CD4-positive, alpha-beta T cell treated with Interleukin-15 for 1 hour (primary cell): ENCODE results near the gene PRR20G.
"Not testable (repeated sequence)": the region's sequence is repeated elsewhere in the genome, so short reads cannot be mapped to it uniquely, and the experiment has no call there.

ENCODE experiments used
- DNase-seq: peaks from one replicate; pipeline ENCODE4 v3.0.0-alpha.2; 2020

Gene PRR20G

DNA sequence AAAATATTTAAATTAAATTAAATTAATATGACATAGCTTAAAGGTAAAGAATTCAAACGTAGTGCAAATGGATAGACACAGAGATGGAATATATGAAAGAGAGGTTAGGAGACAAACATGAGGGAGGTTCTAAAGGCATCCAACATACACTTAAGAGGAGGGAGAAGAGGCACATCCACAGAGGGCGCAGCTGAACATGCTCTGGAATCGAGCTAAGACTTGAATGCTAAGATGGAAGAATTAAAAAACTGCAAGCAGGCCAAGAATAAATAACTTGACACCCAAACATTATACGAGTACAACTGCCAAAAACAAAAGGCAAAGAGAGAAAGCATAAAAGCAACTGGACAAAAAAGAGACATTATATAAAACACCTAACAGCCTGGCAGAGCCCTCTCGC lies 9.1 kb upstream of the PRR20G start:
- DNase-seq, result no peak

DNA sequence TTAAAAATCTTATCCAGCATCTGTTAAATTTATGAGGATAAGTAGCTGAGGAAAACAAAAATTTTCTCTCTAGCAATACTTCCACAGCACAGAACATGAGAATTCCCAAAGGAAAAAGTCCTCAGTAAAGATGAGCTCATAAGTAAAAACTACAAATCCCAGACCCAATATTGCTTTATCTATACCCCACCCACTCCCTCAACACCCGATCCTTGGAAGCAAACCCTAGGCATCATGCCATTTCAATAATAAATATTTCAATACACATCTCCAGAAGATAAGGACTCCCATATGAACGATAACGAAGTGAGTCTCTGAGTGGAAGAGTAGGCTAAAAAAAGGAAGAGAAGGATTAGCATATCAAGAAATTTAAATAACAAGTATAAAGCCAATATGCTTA lies 8.3 kb upstream of the PRR20G start:
- no peak for DNase-seq

DNA sequence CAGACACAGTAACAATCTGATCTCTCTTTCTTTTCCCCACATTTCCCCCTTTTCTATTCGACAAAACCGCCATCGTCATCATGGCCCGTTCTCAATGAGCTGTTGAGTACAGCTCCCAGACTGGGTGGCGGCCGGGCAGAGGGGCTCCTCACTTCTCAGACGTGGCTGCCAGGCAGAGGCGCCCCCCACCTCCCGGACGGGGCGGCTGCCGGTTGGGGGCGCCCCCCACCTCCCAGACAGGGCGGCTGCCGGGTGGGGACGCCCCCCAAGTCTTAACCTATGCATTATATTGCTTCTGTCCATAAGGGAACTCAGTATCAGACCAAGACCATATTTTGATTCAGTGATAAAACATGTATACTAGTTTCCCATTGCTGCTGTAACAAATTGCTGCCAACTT lies 5.8 kb upstream of the PRR20G start:
- DNase-seq, result not testable (repeated sequence)

DNA sequence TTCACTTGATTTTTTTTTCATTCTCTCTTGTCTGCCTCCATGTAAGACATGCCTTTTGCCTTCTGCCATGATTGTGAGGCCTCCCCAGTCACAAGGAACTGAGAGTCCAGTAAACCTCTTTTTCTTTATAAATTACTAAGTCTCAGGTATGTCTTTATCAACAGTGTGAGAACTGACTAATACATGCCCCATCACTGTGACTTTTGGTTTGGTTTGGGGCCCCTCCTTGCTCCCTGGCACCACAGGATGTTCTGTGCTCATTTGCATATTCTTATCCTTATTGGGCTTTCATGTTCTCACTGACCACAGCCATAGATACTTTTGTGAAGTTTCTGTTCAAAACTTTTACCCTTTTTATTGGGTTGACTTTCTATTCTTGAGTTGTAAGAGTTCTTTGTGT lies 3.8 kb upstream of the PRR20G start:
- DNase-seq, result no peak

DNA sequence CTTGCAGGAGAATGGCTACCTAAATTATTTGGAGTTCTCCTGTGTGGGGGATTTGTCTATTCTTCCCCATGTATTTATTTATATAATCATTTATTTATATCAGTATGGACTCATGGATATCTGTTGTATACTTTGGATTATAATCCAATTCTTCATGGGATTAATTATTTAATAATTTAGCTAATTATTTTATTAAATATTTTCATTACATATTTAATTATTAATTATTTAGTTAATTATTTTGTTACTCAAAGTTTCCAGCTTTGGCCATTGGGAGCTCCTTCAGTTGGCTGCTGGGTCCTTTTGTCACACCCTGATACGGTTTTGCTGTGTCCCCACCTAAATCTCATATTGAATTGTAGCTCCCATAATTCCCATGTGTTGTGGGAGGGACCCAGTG lies 3.3 kb upstream of the PRR20G start:
- no peak for DNase-seq

DNA sequence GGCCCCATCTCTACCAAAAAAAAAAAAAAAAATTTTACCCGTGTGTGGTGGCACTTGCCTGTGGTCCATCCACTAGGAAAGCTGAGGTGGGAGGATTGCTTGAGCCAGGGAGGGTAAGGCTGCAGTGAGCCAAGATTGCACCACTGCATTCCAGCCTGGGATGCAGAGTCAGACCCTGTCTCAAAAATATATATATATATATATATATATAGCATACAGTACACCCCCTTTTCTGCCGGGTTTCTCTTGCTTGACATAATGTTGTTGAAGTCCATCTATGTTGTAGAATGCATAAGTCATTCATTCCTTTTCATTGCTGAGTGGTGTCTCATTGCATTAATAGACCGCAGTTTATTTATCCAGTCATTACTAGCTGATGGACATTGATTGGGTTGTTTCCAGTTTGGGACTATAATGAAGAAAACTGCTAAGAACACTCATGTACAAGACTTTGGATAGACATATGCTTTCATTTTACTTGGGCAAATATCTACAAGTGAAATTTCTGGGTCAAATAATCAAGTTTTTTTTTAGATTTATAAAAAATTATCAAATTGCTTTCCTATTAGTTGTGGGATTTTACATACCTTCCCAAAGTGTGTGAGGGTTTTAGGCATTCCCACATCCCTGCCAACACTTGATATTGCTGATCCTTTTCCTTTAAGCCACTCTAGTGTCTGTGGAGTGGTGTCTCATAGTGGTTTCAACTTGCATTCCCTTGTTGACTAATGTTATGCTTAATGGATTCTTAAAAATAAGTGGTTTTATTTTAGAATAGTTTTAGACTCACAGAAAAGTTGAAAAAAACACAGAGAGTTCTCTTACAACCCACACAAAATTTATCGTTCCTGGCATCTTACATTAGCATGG lies 2.1 kb upstream of the PRR20G start:
- DNase-seq, result no peak

DNA sequence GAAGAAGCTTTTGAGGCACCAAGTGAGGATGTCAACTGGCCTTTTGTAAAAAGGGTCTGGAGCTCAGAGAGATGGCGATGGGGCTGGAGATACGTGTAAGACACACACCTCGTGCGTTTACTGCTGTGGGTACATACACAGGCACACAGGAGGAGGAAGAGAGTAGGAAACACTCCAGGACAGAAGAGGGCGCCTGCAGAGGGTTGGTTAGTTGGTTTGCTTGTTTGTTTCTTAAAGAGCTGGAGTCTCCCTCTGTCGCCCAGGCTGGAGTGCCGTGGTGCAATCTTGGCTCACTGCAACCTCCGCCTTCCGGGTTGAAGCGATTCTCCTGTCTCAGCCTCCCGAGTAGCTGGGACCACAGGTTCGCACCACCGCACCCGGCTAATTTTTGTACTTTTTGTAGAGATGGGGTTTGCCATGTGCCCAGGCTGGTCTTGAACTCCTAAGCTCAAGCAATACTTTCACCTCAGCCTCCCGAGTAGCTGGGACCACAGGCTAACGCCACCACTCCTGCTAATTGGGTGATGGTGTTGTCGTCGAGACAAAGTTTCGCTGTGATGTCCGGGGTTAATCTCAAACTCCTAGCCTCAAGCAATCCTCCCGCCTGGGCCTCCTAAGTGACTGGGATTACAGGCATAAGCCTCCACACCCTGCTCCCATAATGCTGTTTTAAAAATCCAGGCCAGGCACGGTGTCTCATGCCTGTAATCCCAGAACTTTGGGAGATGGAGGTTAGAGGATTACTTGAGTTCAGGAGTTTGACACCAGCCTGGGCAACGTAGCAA lies 1.3 kb upstream of the PRR20G start:
- DNase-seq, result no peak

DNA sequence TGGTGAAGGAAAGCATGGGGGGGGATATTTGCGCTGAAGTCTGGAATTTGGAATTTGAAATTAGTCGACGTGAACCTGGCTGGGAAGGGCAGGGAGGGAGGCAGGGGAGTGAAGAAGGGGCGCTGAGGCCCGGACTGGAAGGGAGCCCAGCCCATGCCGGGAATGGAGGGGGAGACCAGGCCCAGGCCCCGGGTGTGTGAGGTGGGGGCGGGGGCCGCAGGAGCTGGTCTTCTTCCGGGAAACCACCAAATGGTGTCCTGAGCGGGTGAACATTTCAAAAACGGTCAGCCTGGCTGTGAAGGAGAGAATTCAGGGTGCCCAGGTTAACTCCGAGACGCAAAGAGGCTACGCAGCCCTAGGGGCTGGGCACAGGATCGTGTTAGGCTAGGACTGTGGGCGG lies 497 bp upstream of the PRR20G start:
- no peak for DNase-seq

DNA sequence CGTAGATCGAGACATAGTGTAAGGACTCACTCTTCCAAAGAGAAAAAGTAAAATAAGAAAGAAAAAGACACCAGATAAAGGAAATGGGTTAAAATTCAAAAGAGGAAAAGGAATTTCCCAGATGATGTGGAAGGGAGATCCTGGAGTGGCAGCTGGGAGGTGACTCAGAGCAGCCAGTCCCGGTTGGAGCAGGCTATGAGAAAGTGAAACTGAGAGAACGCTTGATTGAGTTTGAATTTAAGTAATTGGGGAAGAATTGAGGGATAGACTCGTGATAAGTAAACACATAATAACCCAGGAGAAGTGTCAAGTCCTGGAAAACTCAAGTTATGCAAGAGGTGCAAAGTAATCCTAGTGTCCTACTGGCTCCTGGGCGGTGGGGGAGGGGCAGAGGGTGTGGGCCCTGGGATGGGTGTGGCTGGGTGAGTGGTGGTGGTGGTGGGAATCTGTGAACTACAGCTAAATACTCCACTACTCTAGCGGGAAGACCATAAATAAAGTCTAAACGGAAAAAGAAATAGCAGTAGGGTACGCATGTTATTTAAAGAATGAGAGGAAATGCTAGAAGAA lies 1.2 kb downstream of the PRR20G start:
- DNase-seq, result no peak

DNA sequence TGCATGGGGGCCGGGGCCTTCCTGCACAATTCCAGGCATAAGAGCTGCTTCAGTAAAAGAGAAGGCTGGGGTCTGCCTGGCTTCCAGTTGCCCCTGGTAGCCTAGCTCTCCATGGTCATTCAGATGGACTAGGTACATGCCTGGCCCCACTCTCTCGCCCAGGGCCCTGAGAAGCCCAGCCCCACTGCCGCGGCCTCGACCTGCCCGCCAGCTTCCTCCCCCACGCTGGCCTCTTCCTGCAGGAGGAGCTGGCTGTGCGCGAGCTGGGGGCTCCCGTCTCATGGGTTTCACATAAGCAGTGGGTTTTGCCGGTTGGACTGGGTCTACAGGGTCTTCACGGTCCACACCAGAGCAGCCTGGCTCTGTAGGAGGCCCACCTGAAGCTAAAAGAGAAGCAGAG lies 3.6 kb downstream of the PRR20G start:
- DNase-seq, result no peak

DNA sequence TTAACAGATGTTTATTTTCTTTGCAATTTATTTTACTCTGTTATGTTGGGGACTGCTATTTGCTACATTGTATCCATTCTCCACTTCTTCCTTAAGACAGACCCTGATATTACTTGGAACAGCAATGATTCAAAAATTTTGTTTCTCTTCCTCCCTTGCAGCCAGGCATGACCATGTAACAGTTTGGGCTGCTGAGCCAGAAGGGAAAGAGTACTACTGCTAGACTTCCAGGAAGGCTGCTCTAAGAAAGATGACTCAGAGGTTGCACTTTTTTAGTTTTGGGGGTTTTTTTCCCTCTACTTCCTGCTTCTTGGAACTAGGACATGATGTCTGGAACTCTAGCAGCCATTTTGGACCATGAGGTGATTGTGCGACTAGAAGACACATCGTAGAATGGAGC lies 10.3 kb downstream of the PRR20G start:
- DNase-seq, result no peak

DNA sequence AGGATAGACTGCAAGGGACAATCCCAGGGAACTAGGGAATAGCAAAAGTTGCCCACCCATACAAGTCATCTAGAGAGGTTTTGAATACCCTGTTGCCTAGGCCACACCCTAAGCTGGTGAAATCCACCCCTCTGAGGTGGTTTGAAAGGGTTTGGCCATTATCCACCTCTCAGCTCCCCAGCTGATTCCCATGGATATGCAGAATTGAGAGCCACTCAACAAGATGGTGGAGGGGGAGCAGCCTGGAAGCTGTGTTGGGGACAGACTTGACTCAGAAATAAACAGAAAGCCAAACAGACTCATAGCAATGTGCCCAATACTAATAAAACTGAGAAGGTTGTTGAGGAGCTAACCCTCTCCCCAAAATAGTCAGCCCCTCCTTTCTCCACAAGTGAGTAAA lies 10.9 kb downstream of the PRR20G start:
- DNase-seq, result no peak

DNA sequence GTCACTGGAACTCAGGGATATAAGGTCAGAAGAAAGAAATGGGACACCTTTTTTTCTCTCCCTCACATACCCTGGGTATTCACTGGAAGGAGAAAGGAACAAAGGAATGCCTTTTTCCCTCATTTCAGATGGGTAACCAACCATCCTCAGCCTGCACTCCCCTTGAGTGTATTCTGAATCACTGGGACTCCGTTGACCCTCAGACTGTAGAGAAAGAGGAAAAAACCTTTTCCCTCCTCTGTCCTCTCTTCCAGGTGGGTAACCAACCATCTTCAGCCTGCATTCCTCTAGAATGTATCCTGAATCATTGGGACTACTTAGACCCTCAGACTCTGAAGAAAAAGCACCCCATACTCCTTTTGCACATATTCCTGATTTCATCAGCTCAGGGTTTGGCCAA lies 11.4 kb downstream of the PRR20G start:
- DNase-seq, result no peak

DNA sequence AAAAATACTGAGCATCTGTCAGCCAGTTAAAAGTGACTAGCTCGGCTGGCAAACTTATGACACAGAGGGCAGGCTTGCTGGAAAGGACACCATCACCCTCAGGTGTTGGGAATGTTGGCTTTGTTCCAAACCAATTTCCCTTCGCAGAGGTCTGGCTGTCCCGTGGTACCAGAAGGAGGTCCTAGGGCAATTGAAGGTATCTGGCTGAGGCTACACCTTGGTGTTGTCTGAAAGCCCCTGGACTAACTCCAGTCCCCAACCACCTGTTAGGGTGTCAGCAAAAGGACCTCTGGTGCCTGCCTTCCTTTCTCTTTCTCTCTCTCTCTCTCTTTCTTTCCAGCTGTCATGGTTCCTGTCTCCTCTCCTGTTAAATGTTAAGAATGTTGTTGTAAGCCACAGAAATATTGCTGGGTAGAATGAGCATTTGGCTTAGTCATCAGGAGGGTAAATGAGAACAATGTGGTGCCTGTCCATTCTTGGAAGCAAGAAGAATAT lies 12.5 kb downstream of the PRR20G start:
- DNase-seq, result no peak

DNA sequence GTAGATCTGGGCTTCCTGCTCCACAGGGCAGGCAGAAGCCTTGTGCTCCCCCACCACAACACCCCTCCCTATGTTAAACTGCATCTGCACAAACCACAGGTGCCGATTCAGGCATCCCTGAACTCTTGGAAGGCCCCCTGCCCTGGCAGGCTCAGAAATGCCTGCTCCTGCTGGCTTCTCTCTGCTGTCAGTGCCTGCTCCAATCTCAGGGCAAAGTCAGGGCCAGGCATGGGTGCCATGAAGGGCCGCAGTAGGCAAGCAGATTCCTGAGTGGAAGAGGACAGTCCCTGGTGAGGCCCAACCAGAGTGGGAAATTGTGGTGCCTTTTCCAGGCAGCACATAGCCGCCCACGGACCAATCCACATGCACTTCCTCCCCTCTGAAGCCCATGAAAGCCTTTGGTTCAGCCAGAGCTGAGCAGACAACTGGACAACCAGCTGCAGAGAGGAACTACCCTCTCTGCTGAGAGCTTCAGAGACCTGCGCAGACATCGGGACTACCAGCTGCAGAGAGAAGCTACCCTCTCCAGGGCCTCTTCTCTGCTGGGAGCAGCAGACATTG lies 13.6 kb downstream of the PRR20G start:
- DNase-seq, result no peak

DNA sequence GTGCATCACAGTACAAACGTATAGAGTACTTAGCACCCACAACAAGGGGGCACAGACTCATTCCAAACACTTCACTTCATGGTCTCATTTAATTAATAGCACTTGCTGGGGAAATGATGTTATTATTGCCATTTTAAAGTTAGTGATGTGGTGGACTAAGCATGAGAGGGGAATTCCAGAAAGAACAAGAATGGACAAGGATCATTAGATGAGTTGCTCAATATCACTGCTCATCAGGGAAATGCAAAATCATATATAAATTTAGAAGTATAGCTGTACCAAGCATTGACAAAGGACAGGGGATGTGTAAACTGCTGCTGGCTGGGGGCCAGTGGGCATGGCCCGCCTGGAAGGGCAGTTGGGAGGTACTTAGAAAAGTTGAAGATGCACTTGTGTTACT lies 14.6 kb downstream of the PRR20G start:
- DNase-seq, result no peak

DNA sequence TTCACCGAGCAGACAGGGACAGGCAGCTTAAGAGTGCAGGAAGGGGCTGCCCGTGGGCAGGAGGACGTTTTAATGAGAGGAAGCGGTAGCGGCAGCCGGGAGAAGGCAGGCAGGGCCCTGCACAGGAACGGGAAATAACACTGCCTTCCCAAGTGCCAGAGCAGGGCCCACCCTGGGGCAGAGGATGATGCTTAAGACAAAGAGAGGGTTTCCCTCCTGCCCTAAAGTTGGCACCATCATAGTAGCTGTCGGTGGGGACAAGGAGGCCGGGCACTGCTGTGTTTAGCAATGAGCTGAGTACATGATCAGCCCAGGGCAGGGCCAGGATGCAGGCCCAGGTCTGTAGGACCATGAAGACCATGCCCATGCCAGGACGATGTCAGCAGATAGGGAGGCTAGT lies 21.7 kb downstream of the PRR20G start:
- DNase-seq, result no peak

DNA sequence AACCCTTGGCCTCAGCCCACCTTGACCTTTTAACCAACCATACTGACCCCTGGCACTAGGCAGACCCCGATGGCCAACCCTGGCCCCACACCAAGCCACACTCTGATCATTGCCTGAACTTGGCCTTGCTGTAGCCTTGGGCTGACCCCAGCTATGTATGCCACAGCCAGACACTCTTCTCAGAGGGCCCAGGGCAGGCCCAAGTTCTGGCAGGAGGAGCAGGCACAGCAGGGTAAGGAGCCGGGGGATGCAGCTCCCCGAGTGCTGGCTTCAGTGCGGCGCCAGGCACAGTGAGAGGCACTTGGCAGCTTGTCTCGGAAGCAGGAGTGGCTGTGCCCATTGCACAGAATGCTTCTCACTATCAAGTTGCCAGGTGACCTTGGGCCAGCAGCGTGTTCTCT lies 22.3 kb downstream of the PRR20G start:
- DNase-seq, result no peak

DNA sequence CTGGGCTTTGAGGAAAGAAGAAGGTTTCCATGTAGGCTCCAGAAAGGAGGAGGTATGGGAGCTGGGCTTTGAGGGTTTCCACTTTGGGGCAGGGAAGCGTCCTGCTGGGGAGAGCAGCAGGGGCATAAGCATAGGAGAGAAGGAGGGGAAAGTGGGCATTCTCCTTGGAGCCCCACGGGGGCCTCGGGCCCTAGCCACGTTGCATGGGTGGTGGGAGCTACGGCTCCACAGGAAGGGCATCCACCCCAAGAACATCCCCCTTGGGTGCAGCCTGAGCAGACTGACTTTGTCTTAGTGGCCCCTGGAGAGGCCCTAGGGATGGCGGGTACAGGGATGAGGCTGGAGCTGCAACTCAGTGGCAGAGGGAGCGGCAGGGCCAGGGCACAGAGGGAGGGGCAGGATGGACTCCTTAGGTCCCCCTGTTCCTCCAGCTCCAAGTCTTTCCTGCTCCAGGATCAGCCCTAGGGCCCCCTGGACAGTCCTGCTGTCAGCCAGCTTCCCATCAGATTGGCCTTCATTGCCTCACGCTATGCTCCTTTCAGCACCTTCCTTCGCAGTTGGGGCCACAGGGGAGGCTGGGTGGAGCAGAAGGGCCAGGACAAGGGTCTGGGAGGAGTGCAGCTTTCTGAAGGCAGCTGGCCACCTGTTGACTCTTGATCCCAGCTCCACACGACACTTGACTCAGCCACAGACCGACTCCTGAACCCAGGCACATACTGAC lies 22.9 kb downstream of the PRR20G start:
- DNase-seq, result no peak

DNA sequence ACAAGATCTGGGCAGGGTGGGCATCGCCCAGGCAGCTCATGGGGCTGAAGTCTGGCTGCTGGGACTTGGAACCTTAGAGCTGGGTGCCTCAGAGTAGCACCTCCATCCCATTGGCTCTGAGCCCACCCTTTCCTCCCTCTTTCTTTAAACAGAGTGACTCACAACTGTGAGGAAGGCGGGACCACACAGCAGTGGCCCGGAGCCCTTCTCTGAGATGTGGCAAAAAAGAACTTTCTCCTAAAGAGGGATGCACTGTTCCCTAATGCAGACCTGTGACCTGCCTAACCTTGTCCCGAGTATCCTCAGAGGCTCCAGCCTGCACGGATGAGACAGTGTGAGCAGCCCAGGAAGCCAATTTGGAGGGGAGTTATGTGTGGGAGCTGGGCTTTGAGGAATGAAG lies 23.6 kb downstream of the PRR20G start:
- no peak for DNase-seq

DNA sequence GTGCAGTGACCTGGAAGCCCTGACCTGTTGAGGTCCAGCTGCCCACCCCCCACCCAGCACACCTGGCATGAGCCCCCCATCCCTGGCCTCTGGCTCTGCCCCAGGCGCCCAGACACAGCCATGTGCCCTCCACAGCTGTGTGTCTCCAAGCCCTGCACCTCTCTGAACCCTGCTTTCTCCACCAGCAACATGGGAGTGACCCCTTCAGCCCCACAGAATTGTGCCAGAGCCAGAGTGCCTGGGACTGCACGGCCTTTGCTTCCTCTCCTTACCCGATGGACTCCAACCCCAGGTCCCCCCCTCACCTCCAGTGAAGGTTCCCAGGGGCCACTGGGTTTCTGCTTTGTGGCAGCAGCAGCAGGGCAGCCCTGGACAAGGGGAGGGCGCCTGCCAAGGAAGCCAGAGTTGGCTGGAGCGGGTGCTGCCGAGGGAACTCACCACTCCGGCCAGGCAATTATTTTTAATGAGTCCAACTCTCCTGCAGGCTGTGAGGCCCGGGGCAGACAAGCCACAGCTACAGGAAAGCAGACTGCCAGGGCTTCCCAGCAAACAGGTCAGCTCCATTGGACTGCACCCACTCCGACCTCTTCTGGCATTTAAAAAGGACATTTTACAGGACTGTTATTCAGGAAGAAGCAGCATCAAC lies 24.1 kb downstream of the PRR20G start:
- no peak for DNase-seq

DNA sequence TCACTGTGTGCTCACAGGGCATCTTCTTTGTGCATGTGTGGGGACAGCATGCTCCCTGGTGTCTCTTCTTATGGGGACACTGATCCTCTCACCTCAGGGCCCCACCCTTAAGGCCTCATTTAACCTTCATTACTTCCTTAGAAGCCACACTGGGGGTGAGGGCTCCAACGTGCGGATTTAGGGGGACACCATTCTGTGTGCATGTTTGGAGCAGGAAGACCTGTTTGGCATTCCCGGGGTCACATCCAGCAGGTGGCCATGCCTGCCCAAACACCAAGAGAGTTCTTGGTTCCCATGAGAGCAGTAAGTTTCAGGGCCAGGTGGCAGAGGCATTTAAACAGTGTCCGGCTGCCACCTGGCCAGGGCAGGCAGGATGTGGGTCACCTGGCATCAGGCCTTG lies 24.8 kb downstream of the PRR20G start:
- no peak for DNase-seq
